Naive B cell (primary cell): Measurements from ENCODE around the gene SHROOM3. TPM values are rescaled to one million over a fixed set of nuclear protein-coding genes. Genes with fewer than 3 reads are reported as not detected.
A peak's percentile ranks its signal among the peaks of the same experiment; 100 is the strongest.
"Not testable (repeated sequence)": the region's sequence is repeated elsewhere in the genome, so short reads cannot be mapped to it uniquely, and the experiment has no call there.

Source experiments
- ATAC-seq, 2 donors: fragments of 150-1000 bp; cut with Tn5 transposase; 2 replicates each; pipeline ENCODE4 v1.10.0; 2021; ENCODE audit warnings: low read depth in 2 of 2, mild to moderate bottlenecking in 2 of 2, moderate library complexity in 2 of 2
- DNase-seq: peaks from one replicate; pipeline ENCODE4 v3.0.0; 2022
- H3K27ac Mint-ChIP-seq, 6 donors: one replicate each; pipeline ENCODE4 v1.8.0; 2020 to 2022; ENCODE audit warnings: mild to moderate bottlenecking in 6 of 6, mixed read lengths in 6 of 6, moderate library complexity in 5 of 6, inconsistent platforms in 2 of 6
- H3K27me3 Mint-ChIP-seq, 3 donors: one replicate each; pipeline ENCODE4 v1.8.0; 2021 to 2022; ENCODE audit warnings: mixed read lengths in 3 of 3, mild to moderate bottlenecking in 1 of 3
- H3K36me3 Mint-ChIP-seq, 2 donors: one replicate each; pipeline ENCODE4 v1.8.0; 2020 to 2022; ENCODE audit warnings: mixed read lengths in 2 of 2, inconsistent platforms in 1 of 2, mild to moderate bottlenecking in 1 of 2
- H3K4me1 Mint-ChIP-seq, 3 donors: one replicate each; pipeline ENCODE4 v1.8.0; 2020 to 2022; ENCODE audit warnings: mixed read lengths in 3 of 3, inconsistent platforms in 1 of 3, mild to moderate bottlenecking in 1 of 3, moderate library complexity in 1 of 3
- H3K4me3 Mint-ChIP-seq, 8 donors: one replicate each; pipeline ENCODE4 v1.8.0; 2020 to 2022; ENCODE audit warnings: mild to moderate bottlenecking in 8 of 8, mixed read lengths in 8 of 8, moderate library complexity in 8 of 8, inconsistent platforms in 2 of 8
- H3K9me3 Mint-ChIP-seq, 7 donors: one replicate each; pipeline ENCODE4 v1.8.0; 2020 to 2022; ENCODE audit warnings: mixed read lengths in 7 of 7, mild to moderate bottlenecking in 5 of 7, inconsistent platforms in 2 of 7, moderate library complexity in 1 of 7
- polyA plus RNA-seq, 6 donors: library from polyadenylated mRNA; unstranded; fragments of 300-500 nt; fragmentation: Illumina TruSeq; gene quantifications; one replicate each; pipeline ENCODE4 v1.2.3, GENCODE V29; 2021; ENCODE audit warnings: low read depth in 6 of 6

The SHROOM3 gene
- polyA plus RNA-seq, 6 donors from 2014 or later = 0.40 to 0.95 (median 0.69) TPM; not detected in 3

DNA sequence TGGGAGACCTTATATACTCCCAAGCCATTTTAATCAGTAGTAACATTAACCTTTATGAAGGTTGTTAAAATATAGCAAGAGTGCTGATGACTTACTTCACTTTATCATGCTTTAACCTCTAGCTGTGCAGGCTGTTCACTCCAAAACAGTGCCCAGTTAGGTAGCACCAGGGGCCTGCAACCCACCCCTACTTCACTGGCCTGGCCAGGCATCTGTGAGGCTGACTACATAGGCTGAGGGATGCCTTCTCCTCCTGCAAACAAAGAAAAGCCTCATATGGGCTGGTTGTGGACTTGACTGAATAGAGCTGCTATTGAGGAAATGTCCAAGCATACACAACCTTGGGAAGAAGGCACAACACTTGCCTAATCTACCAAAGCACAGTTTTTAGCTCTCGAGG lies 172.8 kb downstream of the SHROOM3 start:
- Mint-ChIP-seq H3K4me3 (peak overlapping the region in 1 of 8 donors; percentile 3), H3K4me1 (peaks cover 7 to 23% (median 17%) of the 10 kb centered on the region in 3 donors), H3K9me3 (no peaks in the 10 kb centered on the region), H3K27ac (peak overlapping the region in 2 of 6 donors; percentile 18 to 60), H3K36me3 (no peaks in the 10 kb centered on the region), H3K27me3 (no peaks in the 10 kb centered on the region)
- no peak for ATAC-seq
- no peak for DNase-seq

DNA sequence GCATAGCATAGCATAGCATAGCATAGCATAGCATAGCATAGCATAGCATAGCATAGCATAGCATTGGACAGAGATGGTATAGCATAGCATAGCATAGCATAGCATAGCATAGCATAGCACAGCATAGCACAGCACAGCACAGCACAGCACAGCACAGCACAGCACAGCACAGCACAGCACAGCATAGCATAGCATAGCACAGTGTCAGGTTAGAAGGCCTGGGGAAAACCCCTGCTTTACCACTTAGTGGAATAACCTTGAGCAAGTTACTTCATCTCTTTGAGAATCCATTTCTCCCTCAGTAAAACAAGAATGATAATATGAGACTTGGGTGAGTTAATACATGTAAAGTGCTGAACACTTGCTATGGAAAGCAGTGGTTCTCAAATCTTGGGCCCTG lies 173.5 kb downstream of the SHROOM3 start:
- peaks cover 7 to 23% (median 17%) of the 10 kb centered on the region in 3 donors for H3K4me1 Mint-ChIP-seq
- H3K4me3 Mint-ChIP-seq, H3K27me3 Mint-ChIP-seq, ATAC-seq, DNase-seq, H3K9me3 Mint-ChIP-seq, H3K27ac Mint-ChIP-seq, H3K36me3 Mint-ChIP-seq: not testable (repeated sequence)

DNA sequence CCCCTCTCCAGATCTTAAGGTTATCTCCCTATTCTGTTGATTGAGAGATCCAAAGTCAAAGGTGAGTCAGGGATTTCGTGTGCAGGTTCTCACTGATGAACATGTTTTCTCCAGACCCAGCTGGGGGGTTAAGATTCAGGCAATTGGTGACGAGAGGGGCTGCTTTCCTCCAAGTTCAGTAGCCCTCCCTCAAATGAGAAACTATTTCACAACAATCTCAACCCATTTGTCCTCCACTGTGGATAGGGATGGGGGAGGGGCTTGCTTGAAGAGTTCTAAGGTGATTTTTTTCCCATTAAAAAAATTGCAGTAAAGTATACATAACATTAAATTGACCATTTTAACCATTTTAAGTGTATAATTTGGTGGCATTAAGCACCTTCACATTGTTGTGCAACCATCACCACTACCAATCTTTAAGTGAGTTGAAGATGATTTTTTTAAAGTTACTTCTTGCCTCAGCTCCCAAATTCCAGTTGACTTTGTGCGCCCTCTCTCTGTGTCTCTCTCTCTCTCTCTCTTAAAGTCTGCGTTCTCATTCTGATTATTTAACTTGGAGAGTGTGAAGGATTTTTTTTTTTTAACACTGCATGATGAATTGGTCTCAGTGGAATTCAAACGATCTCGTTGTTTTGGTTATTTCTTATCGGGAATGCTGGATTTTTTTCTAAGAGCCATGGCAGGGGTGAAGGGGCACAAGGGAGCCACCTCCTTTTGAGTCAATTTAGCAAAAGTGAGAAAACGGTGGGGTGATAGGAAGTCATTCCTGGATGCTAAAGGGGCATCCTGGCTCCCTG lies 175.9 kb downstream of the SHROOM3 start:
- Mint-ChIP-seq H3K27me3 (no peaks in the 10 kb centered on the region), H3K4me3 (no peak overlapping the region), H3K36me3 (no peaks in the 10 kb centered on the region), H3K9me3 (no peaks in the 10 kb centered on the region), H3K4me1 (peaks cover 7 to 23% (median 17%) of the 10 kb centered on the region in 3 donors), H3K27ac (no peak overlapping the region)
- no peak for ATAC-seq
- DNase-seq = no peak

DNA sequence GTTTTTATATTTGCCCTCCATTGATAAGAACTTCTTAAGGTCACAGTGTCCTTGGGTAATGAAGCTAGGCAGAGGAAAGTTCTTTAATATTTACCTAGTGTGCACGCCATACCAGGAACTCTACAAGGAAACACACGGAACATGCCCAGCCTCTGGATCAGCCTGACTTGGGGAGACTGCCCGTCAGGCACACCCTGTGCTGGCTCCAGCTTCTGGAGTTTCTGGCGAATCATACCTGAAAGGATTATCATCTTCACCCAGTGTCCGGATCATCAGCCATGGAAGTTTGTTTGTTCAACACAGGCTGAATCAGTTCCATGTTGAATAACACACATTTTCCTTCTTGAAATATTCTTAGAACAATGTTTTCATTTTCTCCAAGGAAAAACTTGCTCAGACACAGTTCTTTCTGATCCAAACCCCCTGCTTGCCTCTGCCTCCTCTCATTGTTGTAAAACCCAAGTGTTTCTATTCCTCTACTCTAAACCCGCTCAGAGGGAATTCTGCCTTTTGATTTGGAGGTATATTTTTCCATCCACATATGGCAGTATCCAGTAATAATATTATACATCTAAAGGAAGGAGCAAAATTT lies 176.7 kb downstream of the SHROOM3 start:
- Mint-ChIP-seq H3K4me1 (peaks cover 7 to 23% (median 16%) of the 10 kb centered on the region in 3 donors), H3K4me3 (no peak overlapping the region), H3K27me3 (peaks cover 0 to 4% (median 0%) of the 10 kb centered on the region in 3 donors), H3K27ac (no peak overlapping the region), H3K36me3 (no peaks in the 10 kb centered on the region), H3K9me3 (no peaks in the 10 kb centered on the region)
- no peak for DNase-seq
- no peak for ATAC-seq

DNA sequence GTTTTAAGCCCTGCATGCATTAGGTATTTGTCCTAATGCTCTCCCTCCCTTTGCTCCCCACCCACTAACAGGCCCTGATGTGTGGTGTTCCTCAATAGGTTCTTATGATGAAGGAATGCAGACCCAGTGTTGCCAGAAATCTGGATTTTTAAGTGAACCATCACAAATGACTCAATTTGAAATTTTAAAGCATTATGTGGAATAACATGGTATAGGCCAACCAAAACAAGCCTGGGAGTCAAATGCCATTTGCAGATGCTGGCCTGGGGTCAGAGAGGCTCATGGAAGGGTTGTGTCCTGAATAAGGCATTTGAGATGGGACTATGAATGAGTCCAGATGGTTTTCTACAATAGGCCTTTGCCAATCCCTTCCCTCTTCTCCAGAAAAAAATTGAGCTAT lies 179.6 kb downstream of the SHROOM3 start:
- no peak for DNase-seq
- Mint-ChIP-seq H3K27ac (no peak overlapping the region), H3K27me3 (peaks cover 0 to 8% (median 5%) of the 10 kb centered on the region in 3 donors), H3K36me3 (no peaks in the 10 kb centered on the region), H3K9me3 (peaks cover 0 to 1% (median 0%) of the 10 kb centered on the region in 7 donors), H3K4me3 (no peak overlapping the region), H3K4me1 (no peaks in the 10 kb centered on the region)
- ATAC-seq = no peak

DNA sequence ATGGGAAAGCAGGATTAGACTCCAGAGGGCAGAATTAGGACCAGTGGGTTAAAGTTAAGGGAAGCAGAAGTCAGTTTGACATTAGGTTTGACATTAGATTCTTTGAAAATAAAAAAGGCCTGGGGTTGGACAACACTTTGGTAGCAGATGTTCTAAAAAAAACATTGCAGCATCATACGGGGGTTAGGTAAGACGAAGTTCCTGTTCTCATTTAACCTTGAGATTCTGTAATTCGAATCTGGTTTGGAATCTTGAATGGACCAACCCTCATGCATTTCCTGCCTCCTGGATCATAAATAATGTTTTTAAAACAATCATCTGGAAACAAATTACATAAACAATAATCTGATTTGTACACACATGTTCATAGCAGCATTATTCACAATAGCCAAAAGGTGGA lies 181.0 kb downstream of the SHROOM3 start:
- no peak overlapping the region for H3K4me3 Mint-ChIP-seq
- H3K9me3 Mint-ChIP-seq = peaks cover 0 to 1% (median 0%) of the 10 kb centered on the region in 7 donors
- DNase-seq = no peak
- H3K36me3 Mint-ChIP-seq = no peaks in the 10 kb centered on the region
- H3K27me3 Mint-ChIP-seq = peaks cover 0 to 12% (median 8%) of the 10 kb centered on the region in 3 donors
- H3K4me1 Mint-ChIP-seq = no peaks in the 10 kb centered on the region
- ATAC-seq = no peak
- H3K27ac Mint-ChIP-seq = no peak overlapping the region

DNA sequence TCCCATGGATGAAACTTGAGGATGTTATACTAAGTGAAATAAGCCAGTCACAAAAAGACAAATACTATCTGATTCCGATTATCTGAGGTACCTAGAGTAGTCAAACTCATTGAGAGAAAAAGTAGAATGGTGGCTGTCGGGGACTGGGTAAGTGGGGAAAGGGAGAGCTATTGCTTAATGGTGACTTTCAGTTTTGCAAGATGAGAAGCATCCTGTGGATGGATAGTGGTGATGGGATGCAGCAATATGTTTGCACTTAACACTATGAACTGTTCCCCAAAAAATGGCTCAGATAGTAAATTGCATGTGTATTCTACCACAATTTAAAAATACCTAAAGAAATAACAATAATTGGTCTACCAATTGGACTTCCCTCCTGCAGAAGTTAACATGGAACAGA lies 181.5 kb downstream of the SHROOM3 start:
- no peaks in the 10 kb centered on the region for H3K36me3 Mint-ChIP-seq
- H3K4me1 Mint-ChIP-seq = no peaks in the 10 kb centered on the region
- H3K27me3 Mint-ChIP-seq = peaks cover 0 to 12% (median 8%) of the 10 kb centered on the region in 3 donors
- DNase-seq (no peak), ATAC-seq (no peak)
- no peak overlapping the region for H3K4me3 Mint-ChIP-seq
- no peak overlapping the region for H3K27ac Mint-ChIP-seq
- peaks cover 0 to 1% (median 0%) of the 10 kb centered on the region in 7 donors for H3K9me3 Mint-ChIP-seq

DNA sequence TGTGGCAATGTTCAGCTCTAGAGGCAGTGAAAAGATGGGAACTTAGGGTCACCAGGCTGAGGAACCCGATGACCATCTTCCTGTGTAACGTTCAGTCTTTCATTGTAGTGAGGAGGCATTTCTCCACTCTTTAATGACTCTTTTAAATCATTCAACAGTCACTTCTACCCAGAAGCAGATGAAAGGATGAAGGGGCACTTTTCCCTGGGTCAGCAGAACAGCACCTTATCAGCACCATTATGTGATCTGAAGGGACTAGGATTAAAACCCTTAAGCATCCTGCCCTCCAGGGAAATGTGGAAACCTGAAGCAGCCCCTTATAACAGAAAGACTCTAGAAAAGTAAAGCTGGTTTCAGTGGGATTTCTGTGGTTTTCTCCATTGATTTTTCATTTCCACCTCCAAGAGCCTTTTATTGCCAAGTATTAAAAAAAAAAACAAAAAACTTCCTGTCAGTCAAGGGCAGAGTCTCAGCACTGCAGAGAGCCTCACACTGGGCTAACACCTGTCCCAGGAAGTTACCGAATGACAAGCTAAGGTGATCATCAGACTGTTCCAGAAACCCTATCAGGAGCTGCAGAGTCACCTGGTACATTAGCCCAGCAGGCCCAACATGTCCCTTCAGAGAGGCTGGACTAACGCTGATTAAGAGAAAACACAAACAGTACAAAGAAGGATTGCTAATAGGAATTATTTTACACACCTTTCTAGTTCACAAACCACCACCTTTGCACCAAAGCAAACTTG lies 185.9 kb downstream of the SHROOM3 start:
- DNase-seq (no peak), ATAC-seq (no peak)
- H3K4me3 Mint-ChIP-seq = no peak overlapping the region
- peaks cover 0 to 12% (median 8%) of the 10 kb centered on the region in 3 donors for H3K27me3 Mint-ChIP-seq
- no peaks in the 10 kb centered on the region for H3K36me3 Mint-ChIP-seq
- no peaks in the 10 kb centered on the region for H3K4me1 Mint-ChIP-seq
- H3K9me3 Mint-ChIP-seq = peaks cover 0 to 1% (median 0%) of the 10 kb centered on the region in 7 donors
- H3K27ac Mint-ChIP-seq = peak overlapping the region in 1 of 6 donors; percentile 11

DNA sequence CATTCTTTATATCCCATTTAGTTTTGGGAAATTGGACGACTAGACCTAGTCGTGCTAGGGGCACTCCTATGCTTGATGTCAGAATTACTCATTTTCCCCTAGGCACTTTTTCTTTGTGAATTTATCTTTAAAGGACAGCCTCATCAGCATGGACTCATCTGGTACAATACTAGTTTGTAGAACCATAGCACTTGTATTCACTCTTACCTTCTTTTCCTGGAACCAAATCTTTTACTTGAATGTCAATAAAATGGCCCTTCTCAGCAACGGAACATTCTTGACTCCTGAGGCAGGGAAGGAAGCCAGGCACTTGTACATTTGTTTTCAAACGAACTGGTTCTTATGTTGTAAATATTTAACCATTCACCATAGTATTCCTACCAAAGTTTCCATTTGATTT lies 187.1 kb downstream of the SHROOM3 start:
- ATAC-seq (no peak), DNase-seq (no peak)
- Mint-ChIP-seq H3K27ac (no peak overlapping the region), H3K27me3 (peaks cover 0 to 13% (median 8%) of the 10 kb centered on the region in 3 donors), H3K36me3 (no peaks in the 10 kb centered on the region), H3K4me3 (no peak overlapping the region), H3K4me1 (no peaks in the 10 kb centered on the region), H3K9me3 (peaks cover 0 to 1% (median 0%) of the 10 kb centered on the region in 7 donors)

DNA sequence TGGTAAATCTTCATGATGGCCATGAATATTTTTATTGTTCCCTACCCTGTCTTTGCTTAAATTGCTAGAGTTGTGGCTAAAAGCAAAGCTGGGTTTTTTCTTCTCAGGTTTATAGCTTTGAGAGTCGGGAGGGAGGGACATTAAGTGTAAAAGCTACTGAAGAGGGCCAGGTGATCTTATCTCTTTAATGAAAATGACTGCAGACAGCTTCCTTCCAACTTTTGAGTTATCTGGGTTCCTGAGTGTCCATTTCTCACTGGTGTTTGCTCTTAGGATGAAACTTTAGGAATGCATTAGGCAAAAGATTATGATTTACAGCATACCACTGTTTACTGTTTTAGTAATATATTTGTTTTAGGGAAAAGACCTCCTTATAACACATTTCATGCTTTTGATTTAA lies 187.7 kb downstream of the SHROOM3 start:
- Mint-ChIP-seq H3K27ac (no peak overlapping the region), H3K4me1 (no peaks in the 10 kb centered on the region), H3K9me3 (peaks cover 0 to 1% (median 0%) of the 10 kb centered on the region in 7 donors), H3K4me3 (no peak overlapping the region), H3K36me3 (no peaks in the 10 kb centered on the region), H3K27me3 (peaks cover 0 to 13% (median 8%) of the 10 kb centered on the region in 3 donors)
- DNase-seq (no peak), ATAC-seq (no peak)

DNA sequence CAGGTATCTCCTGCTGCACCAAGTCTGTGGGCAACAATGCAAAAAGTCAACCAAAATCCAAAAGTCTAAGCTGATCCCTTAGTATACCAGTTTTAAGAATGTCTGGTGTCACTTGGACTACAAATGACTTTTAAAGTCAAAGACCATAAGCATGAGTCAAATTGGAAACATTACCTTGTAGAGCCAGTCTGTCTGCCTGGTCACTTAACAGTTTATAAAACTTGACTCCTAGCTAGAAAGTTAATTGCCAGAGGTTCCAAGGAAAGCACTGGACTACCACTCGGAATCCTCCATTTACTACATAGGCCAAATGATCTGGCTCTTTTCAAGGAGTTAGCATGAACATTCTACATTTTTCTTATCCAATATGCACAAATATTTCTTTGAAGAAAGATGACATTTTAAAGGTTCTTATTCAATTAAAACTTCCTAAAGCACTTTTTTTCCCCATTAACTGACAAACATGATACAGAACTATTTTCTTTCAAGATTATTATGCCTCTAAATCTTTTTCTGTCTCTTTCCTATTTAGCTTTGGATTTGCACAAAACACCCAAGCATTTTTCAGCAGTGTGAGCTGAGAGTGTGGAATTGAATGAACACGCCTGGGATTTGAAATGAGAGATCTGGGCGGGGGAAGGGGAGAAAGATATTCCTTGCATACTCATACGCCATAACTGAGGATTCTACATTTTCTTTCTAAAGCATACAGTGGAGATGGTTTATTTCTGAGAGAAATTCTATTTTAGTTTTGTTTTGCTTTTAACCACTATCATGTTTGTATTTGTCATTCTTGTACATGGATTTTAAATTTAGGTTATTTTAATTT lies 188.4 kb downstream of the SHROOM3 start:
- H3K4me1 Mint-ChIP-seq = no peaks in the 10 kb centered on the region
- H3K4me3 Mint-ChIP-seq = no peak overlapping the region
- H3K36me3 Mint-ChIP-seq = no peaks in the 10 kb centered on the region
- DNase-seq (no peak), ATAC-seq (no peak)
- no peak overlapping the region for H3K27ac Mint-ChIP-seq
- H3K27me3 Mint-ChIP-seq = peaks cover 0 to 13% (median 8%) of the 10 kb centered on the region in 3 donors
- H3K9me3 Mint-ChIP-seq = peaks cover 0 to 1% (median 0%) of the 10 kb centered on the region in 7 donors

DNA sequence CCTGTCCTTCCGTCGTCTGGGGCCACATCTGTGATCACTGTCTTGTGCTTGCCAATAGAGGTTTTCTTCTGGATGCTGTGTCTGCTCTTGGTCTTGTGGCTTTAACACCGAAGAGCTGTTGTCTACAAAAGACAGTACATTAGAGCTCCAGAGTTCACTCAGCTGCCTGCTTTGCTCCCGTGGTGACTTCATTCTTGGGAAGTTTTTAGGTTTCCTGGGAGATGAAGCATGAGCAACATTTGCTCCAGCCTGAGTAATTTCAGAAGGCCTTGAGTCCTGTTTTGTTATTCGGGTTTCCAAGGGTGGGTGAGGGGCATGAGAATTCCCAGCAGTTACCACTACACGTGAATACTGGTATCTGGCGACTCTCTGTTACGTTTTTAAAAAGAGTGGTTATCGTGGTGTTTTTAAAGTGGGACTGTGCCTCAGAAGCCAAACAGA lies 189.2 kb downstream of the SHROOM3 start:
- Mint-ChIP-seq H3K4me1 (no peaks in the 10 kb centered on the region), H3K36me3 (no peaks in the 10 kb centered on the region), H3K4me3 (no peak overlapping the region), H3K9me3 (peaks cover 0 to 1% (median 0%) of the 10 kb centered on the region in 7 donors), H3K27ac (no peak overlapping the region), H3K27me3 (peaks cover 0 to 13% (median 6%) of the 10 kb centered on the region in 3 donors)
- no peak for DNase-seq
- no peak for ATAC-seq
